Kidney epithelial cell (primary cell): ENCODE measurements around the gene THY1. TPM values are rescaled to one million over a fixed set of nuclear protein-coding genes. Genes with fewer than 3 reads are reported as not detected.

Experiments
- DNase-seq: peaks from one replicate; pipeline ENCODE4 v3.0.0-alpha.2; 2010; ENCODE audit warnings: low read depth
- H3K27me3 ChIP-seq: 2 replicates; pipeline ENCODE4 v1.6.0; 2011; ENCODE audit warnings: low read length; ENCODE audit not compliant: control insufficient read depth, insufficient read depth
- H3K36me3 ChIP-seq: 2 replicates; pipeline ENCODE4 v1.5.1; 2011; ENCODE audit warnings: low read length; ENCODE audit not compliant: control insufficient read depth, insufficient read depth
- H3K4me3 ChIP-seq: 2 replicates; pipeline ENCODE4 v1.5.1; 2011; ENCODE audit warnings: low read depth, mild to moderate bottlenecking, control low read depth, low read length
- CTCF ChIP-seq: IDR thresholded peaks from 2 replicates; pipeline ENCODE4 v1.5.1; 2011; ENCODE audit warnings: mild to moderate bottlenecking, moderate library complexity, low read length, control low read depth, inconsistent platforms; ENCODE audit not compliant: insufficient read depth, poor library complexity, severe bottlenecking
- total RNA-seq: library from RNA; depleted of rRNA; stranded (reverse); fragments of >200 nt; gene quantifications from 2 replicates; pipeline ENCODE4 v1.2.3, GENCODE V29; 2015

The THY1 gene
- total RNA-seq, 1 donor from 2014 or later, result 5.4 TPM

GRCh38 chr11:119421941-119422808, 797 bp downstream of the THY1 start:
- H3K27me3 ChIP-seq, result peaks cover 31% of the 10 kb centered on the region
- no peak for DNase-seq
- no peak for TF ChIP-seq CTCF
- no peaks in the 10 kb centered on the region for H3K36me3 ChIP-seq
- peak overlapping the region; percentile 43 for H3K4me3 ChIP-seq

GRCh38 chr11:119421351-119421750, 1.6 kb downstream of the THY1 start:
- peaks cover 31% of the 10 kb centered on the region for H3K27me3 ChIP-seq
- no peaks in the 10 kb centered on the region for H3K36me3 ChIP-seq
- no peak for TF ChIP-seq CTCF
- peak overlapping the region; percentile 43 for H3K4me3 ChIP-seq
- no peak for DNase-seq

DNA sequence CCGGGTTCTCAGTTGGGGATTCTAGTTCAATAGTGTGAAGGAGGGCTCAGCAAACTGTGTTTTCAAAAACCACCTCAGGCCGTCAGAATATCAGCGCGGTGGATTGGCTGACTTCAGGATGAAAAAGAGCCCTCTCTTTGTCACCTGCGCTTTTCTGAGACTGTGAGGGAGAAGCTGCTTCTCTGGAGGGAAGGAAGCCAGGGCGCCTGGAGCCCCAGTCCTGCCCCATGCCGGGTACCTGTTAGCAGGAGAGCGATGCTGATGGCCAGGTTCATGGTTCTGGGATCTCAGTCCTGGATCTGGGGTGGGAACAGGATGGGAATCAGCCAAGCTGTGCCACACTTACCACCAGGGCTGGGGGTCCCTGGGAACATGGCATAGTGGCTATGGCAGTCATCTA, 2.3 kb downstream of the THY1 start:
- H3K4me3 ChIP-seq, result no peak overlapping the region
- no peak for TF ChIP-seq CTCF
- DNase-seq, result no peak

GRCh38 chr11:119419834-119420492, 3.0 kb downstream of the THY1 start:
- peak; percentile 60 for DNase-seq
- no peaks in the 10 kb centered on the region for H3K36me3 ChIP-seq
- no peak overlapping the region for H3K4me3 ChIP-seq
- H3K27me3 ChIP-seq, result peaks cover 31% of the 10 kb centered on the region
- no peak for TF ChIP-seq CTCF

More for the DNA sequence above, 2.3 kb downstream of the THY1 start:
- Histone ChIP-seq H3K27me3 (peaks cover 31% of the 10 kb centered on the region), H3K36me3 (no peaks in the 10 kb centered on the region)

DNA sequence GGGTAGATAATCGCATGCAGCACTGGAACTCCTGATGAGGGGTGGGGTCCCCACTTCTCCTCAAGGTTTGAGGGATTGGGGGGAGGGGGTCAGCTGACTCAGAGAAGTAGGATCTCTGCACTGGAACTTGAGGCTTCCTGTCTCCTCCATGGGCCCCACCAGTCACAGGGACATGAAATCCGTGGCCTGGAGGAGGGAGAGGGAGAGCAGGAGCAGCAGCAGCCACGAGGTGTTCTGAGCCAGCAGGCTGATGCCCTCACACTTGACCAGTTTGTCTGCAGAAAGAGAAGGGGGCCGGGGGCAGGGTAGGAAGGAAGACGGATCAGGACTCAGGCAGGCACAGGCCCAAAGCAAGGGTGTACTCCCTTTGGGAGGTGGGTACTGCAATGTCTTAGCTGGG, 3.7 kb downstream of the THY1 start:
- DNase-seq, result no peak
- H3K36me3 ChIP-seq, result no peaks in the 10 kb centered on the region
- peaks cover 31% of the 10 kb centered on the region for H3K27me3 ChIP-seq
- H3K4me3 ChIP-seq, result no peak overlapping the region
- no peak for TF ChIP-seq CTCF
